HG03571 (cell line): ENCODE measurements around the gene KIF19.
"Not testable (repeated sequence)": the region's sequence is repeated elsewhere in the genome, so short reads cannot be mapped to it uniquely, and the experiment has no call there.

Experiments
- ATAC-seq: cut with Tn5 transposase; IDR thresholded peaks from one replicate; pipeline ENCODE4 v1.9.1; 2021; ENCODE audit not compliant: unreplicated experiment

Gene KIF19, protein sequence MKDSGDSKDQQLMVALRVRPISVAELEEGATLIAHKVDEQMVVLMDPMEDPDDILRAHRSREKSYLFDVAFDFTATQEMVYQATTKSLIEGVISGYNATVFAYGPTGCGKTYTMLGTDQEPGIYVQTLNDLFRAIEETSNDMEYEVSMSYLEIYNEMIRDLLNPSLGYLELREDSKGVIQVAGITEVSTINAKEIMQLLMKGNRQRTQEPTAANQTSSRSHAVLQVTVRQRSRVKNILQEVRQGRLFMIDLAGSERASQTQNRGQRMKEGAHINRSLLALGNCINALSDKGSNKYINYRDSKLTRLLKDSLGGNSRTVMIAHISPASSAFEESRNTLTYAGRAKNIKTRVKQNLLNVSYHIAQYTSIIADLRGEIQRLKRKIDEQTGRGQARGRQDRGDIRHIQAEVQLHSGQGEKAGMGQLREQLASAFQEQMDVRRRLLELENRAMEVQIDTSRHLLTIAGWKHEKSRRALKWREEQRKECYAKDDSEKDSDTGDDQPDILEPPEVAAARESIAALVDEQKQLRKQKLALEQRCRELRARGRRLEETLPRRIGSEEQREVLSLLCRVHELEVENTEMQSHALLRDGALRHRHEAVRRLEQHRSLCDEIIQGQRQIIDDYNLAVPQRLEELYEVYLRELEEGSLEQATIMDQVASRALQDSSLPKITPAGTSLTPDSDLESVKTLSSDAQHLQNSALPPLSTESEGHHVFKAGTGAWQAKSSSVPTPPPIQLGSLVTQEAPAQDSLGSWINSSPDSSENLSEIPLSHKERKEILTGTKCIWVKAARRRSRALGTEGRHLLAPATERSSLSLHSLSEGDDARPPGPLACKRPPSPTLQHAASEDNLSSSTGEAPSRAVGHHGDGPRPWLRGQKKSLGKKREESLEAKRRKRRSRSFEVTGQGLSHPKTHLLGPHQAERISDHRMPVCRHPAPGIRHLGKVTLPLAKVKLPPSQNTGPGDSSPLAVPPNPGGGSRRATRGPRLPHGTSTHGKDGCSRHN

GRCh38 chr17:74325743-74326379, at the start of gene KIF19:
TSS of gene KIF19 (plus strand) at chr17:74326226. CDS start at chr17:74326350, 124 bp downstream.
- ATAC-seq = no peak

DNA sequence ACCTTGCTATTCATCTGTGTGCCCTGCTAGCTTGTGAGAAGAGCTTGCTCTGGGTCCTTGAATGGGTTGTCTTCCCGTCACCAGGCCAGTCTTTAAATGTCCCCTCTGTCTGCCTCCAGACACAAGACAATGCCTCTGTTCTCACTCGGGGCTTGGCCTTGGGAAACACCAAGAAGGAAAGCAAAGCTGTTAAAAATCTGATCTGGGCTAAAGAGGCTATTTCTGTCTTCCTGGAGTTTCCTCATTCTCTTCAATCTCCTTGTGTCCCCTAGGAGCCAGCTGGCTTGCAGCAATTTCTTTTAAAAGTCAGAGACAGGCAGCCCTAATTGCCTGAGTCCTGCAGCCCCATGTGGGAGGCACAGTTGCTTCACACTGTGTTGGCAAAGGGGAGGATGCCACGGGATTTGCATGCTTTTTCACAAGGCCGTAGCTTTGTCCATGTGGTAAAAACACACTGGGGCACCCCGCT, 49.5 kb upstream of the KIF19 start:
- no peak for ATAC-seq

GRCh38 chr17:74277935-74278334, 48.1 kb upstream of the KIF19 start:
- ATAC-seq = no peak

DNA sequence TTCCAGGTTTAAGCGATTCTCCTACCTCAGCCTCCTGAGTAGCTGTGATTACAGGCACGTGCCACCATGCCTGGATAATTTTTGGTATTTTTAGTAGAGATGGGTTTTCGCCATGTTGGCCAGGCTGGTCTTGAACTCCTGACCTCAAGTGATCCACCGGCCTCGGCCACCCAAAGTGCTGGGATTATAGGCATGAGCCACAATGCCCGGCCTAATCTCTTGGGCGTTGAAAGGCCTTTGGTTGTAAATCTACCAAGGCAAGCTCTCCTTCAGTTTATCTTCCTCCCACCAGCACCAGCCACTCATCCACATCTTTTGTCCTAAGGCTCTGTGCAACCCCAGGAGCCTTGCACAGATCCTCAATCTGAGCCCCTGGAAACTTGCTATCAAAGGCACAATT, 46.4 kb upstream of the KIF19 start:
- not testable (repeated sequence) for ATAC-seq

DNA sequence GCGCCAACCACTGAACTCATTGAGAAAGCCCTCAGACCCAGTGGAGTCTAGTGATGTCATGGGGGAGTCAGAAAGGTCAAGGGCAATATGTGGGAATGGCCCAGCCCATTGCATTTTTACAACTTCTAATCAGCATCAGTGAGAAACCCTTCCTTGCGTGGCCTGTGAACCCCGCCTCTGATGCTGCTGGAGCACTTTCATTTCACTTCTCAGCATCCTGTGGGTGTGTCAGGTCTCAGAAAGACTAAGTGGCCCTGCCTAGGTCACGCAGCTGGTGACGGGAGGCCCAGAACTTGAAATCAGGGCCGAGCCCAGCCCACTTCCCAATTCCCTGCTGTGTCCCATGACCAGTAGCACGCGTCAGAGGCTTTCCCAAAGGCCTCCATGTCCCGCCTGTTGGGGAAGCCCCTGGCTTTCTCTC, 45.9 kb upstream of the KIF19 start:
- ATAC-seq = no peak

DNA sequence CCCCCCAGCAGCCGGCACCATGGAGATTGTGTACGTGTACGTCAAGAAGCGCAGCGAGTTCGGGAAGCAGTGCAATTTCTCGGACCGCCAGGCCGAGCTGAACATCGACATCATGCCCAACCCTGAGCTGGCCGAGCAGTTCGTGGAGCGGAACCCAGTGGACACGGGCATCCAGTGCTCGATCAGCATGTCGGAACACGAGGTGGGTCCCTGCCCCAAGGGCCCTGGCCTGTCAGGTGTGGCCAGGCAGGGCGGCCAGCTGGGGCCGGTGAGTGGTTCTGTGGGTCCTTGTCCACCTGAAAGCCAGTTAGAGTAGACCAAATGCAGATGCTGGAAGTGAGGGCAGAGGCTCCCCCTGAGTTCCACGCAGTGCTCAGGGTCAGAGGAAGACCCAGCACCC, 44.2 kb upstream of the KIF19 start:
- no peak for ATAC-seq

DNA sequence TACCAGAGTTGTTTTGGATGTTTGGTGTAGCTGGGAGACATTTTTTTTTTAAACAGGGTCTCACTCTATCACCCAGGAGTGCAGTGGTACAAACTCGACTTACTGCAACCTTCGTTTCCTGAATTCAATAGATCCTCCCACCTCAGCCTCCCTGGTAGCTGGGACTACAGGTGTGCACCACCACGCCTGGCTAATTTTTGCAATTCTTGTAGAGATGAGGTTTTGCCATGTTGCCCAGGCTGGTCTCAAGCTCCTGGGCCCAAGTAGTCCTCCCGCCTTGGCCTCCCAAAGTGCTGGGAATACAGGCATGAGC, 43.8 kb upstream of the KIF19 start:
- ATAC-seq = not testable (repeated sequence)

DNA sequence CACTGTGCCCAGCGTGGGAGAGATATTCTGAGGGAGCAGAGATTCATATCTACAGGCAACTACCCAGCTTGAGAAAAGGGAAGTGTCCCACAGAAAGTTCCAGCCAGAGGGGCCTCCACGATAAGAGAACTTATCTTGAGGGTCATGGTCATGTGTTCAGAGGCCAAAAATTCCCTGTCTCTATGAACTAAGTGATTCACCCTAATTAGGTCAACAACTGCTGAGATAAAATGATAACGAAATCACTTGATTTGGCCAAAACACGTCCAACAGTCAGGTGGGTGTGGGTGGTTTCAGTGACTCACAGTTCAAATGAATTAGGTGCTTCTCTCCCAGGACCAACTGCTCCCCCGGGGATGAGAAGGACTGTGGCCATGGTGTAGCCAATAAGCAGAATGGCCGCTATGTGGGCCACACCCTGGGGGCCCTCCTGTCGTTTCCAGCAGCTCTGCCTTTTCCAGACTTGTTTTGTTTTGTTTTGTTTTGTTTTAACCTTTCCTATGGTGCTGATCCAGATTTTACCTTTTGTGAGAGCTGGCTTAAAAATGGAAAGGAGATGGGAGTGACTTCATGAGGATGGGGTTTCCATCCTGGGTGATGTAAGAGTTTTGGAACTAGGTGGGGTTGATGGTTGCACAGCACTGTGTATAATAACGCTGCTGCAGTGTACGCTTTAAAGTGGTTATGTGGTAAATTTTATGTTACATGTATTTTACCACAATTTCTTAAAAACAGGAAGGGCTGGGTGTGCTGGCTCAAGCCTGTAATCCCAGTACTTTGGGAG, 43.2 kb upstream of the KIF19 start:
- no peak for ATAC-seq

- no peak for ATAC-seq
Observed at GRCh38 chr17:74283371-74283673, 42.7 kb upstream of the KIF19 start.

GRCh38 chr17:74287031-74287602, 38.9 kb upstream of the KIF19 start:
- no peak for ATAC-seq

GRCh38 chr17:74288785-74289184, 37.2 kb upstream of the KIF19 start:
- no peak for ATAC-seq

DNA sequence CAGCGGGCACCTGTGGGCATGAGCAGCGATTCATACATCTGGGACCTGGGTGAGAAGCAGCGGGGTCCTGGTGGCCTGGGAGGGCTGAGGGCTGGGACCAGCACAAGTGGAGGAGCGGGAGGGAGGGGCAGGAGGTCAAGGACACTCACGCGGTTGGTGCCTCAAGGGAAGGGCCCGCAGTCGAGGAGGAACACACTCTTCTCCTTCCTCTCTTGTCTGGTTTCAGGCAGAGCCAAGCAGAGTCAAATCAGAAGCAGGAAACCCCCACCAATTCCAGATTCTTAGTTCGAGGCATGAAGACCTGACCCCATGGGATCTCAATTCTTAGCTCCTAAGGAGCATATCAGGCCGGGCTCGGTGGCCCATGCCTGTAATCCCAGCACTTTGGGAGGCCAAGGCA, 36.3 kb upstream of the KIF19 start:
- no peak for ATAC-seq

GRCh38 chr17:74290340-74290739, 35.7 kb upstream of the KIF19 start:
- no peak for ATAC-seq

- ATAC-seq = no peak
Observed at GRCh38 chr17:74292495-74292894, 33.5 kb upstream of the KIF19 start.

DNA sequence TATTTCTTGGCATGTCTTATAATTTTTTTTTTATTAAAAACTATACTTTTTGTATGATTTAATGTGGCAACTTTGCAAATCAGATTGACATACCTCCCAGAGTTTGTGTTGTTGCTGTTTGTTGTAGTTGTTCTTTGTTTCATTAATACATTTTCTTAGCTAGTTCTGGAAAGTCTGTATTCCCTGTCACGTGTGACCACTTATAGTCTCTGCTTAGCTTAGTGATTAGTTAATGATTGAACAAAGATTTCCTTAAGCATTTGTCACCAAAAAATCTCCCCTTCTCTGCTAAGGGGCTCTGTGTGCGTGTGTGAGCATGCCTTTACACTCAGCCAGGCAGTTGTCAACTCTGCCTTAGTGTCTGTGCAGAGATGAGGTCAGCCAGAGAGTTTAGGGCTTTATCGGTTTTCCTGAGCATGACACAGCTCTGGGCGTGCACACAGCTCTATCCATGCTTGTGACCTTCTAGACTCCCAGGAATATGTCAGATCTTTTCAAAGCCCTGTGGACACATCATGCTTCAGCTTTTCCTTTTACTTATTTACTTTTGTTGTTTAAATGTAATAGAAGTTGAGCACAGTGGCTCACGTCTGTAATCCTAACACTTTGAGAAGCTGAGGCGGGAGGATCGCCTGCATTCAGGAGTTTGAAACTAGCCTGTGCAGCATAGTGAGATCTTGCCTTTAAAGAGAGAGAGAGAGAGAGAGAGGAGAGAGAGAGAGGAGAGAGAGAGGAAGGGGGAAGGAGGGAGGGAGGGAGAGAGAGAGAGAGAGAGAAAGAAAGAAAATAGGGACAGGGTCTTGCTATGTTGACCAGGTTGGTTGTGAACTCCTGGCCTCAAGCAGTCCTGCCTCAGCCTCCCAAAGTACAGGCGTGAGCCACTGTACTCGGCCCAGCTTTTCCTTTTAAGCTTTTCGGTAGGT, 30.1 kb upstream of the KIF19 start:
- no peak for ATAC-seq

GRCh38 chr17:74296548-74296936, 29.5 kb upstream of the KIF19 start:
- ATAC-seq = no peak

DNA sequence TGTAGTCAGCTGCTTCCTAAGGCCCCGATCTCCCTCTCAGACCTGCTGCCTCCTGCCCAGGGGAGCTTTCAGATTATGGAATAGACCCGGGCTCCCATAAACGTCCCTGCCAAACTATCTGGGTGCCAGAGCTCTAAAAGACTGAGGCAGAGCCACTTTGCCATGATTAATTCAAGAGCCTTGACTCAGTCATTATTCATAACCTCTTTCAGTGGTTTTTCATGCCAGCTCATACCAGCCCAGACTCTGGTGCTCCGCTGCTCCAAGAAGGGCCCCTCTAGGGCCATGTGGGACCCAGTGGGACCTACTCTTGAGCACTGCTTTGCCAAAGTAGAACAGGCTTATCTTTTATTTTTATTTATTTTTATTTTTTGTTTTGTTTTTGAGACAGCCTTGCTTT, 28.1 kb upstream of the KIF19 start:
- no peak for ATAC-seq

- ATAC-seq = no peak
Observed at GRCh38 chr17:74298778-74299177, 27.2 kb upstream of the KIF19 start.

DNA sequence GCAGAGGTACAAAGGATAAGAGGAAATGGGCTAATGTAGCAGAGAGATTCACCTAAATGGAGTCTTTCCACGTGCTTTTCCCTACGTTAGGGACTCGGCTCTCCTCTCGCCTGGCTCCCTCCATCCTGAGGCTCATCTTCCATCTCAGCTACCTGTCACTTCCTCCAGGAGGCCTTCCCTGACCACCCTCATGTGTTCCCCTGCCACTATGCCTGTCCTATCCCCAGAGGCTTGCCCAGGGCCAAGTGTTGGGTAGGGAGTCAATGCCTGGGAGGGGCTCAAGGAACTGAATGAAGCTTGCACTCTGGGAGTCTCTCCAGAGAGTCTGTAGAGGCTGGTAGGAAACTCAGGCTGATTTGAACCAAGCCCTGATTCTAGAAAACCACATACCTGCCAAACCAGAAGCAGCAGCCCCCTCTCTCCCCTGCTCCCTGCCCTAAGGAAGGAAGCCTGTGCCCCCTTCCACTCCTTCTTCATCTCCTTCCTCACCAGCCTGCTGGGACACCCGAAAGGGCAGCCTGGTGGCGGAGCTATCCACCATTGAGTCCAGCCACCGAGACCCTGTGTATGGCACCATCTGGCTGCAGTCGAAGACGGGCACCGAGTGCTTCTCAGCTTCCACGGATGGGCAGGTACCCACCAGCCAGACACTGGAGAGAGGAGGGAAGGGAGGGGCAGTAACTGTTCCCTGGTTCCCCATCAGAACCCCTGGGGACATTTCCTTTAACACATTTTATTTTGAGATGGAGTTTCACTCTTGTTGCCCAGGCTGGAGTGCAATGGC, 26.6 kb upstream of the KIF19 start:
- no peak for ATAC-seq
